ENCODE results near the gene MAGI2. TPM values are rescaled to one million over a fixed set of nuclear protein-coding genes. Genes with fewer than 3 reads are reported as not detected.
"Not testable (repeated sequence)": the region's sequence is repeated elsewhere in the genome, so short reads cannot be mapped to it uniquely, and the experiment has no call there.

The MAGI2 gene
- total RNA-seq, 2 experiments from 2014 or later = 0.05 to 0.12 TPM

DNA sequence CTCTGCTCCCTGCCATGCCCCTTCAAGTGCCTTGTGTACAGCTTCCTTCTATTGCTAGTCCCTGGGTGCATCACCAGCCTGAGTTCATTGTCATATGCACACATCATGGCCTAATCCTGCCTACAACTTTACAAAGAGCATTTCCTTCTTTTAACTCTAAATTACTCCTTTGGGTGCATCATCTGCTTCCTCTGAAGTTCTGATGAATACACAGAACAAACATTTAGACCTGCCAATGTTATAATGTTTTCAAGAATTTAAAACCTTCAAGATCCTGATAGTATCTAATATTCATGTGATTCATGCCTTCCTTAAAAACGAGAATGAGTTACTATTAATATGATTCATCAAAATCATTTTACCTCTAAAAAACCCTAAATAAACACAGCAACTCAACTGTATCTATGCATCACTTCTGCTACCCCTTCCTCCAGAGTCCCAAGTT lies 357.1 kb downstream of the MAGI2 start:
- POLR2A ChIA-PET = no interaction called here

DNA sequence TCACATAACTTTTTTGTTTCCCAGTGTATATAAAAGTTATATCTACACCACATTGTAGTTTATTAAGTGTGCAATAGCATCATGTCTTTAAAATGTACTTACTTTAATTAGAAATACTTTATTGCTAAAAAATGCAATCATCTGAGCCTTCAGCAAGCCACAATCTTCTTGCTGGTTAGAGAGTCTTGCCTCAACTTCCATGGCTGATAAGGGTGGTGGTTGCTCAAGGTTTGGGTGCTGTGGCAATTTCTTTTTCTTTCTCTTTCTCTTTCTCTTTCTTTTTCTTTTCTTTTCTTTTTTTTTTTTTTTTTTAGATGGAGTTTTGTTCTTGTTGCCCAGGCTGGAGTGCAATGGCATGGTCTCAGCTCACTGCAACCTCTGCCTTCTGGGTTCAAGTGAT lies 360.0 kb downstream of the MAGI2 start:
- intact Hi-C loops (cut with DNase I, micrococcal nuclease) = no loop called here
- ChIA-PET CTCF (no interaction called here), POLR2A (no interaction called here)
- ATAC-seq (no peak), DNase-seq (no peak)
- H3K9me3 Mint-ChIP-seq (ENCODE audit: low read depth) = peaks cover 3% of the 10 kb centered on the region
- H3K27ac Mint-ChIP-seq = no peak overlapping the region
- no peaks in the 10 kb centered on the region for H3K27me3 Mint-ChIP-seq
- H3K4me3 Mint-ChIP-seq = no peak overlapping the region
- no peaks in the 10 kb centered on the region for H3K36me3 Mint-ChIP-seq (ENCODE audit: low read depth)
- H3K4me1 Mint-ChIP-seq = no peaks in the 10 kb centered on the region

More for the DNA sequence above, 357.1 kb downstream of the MAGI2 start:
- Mint-ChIP-seq H3K27ac (no peak overlapping the region), H3K27me3 (no peaks in the 10 kb centered on the region), H3K4me3 (no peak overlapping the region), H3K9me3 (ENCODE audit: low read depth) (peaks cover 3% of the 10 kb centered on the region), H3K4me1 (no peaks in the 10 kb centered on the region), H3K36me3 (ENCODE audit: low read depth) (no peaks in the 10 kb centered on the region)
- DNase-seq (no peak), ATAC-seq (no peak)
- intact Hi-C loops (cut with DNase I, micrococcal nuclease) = no loop called here
- CTCF ChIA-PET = no interaction called here

DNA sequence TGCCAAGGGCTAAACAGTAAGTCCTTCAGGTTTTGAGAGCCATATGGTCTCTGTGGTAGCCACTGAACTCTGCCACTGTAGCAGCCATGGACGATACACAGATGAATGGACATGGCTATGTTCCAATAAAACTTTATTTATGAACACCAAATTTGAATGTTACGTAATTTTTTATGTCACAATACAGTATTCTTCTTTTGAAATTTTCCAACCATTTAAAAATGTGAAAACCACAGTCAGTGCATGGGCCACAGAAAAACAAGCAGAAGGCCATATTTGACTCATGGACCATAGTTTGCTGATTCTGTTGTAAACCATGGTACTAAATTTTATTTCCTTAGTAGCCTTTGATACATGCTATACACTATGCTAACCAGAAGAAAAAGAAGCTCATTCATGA lies 361.8 kb downstream of the MAGI2 start:
- Mint-ChIP-seq H3K4me1 (no peaks in the 10 kb centered on the region), H3K27ac (no peak overlapping the region), H3K9me3 (ENCODE audit: low read depth) (no peaks in the 10 kb centered on the region), H3K4me3 (no peak overlapping the region), H3K27me3 (no peaks in the 10 kb centered on the region), H3K36me3 (ENCODE audit: low read depth) (no peaks in the 10 kb centered on the region)
- ChIA-PET POLR2A (no interaction called here), CTCF (interaction anchor here (0.5 kb wide), 1 partner anchor 108 kb away, joined by 4 read pairs; no protein-coding TSS in a partner anchor)
- intact Hi-C loops (cut with DNase I, micrococcal nuclease) = no loop called here
- ATAC-seq (no peak), DNase-seq (no peak)

DNA sequence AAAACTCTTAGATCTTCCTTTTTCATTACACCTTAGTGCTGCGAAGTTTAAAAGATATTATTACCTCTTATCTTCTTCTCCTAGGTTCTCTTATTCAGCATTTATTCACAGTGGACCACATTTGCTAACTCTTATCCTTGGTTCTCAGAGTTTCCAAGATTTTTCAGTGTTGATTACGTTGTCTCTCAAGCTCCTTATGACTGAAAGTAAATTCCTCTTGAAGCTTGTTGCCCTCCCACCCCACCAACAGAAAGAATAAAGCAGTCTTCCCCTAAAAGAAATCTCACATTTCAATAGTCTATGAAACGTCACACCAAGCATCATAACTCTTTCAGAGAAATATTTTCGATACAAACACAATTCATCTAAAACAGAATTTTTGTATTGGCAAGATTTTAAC lies 362.5 kb downstream of the MAGI2 start:
- no peak for ATAC-seq
- POLR2A ChIA-PET = no interaction called here
- CTCF ChIA-PET = no interaction called here
- Mint-ChIP-seq H3K9me3 (ENCODE audit: low read depth) (no peaks in the 10 kb centered on the region), H3K4me3 (no peak overlapping the region), H3K36me3 (ENCODE audit: low read depth) (no peaks in the 10 kb centered on the region), H3K4me1 (no peaks in the 10 kb centered on the region), H3K27me3 (no peaks in the 10 kb centered on the region), H3K27ac (no peak overlapping the region)
- DNase-seq = no peak
- intact Hi-C loops (cut with DNase I, micrococcal nuclease) = no loop called here

- ChIA-PET CTCF (no interaction called here), POLR2A (no interaction called here)
- Mint-ChIP-seq H3K9me3 (ENCODE audit: low read depth) (no peaks in the 10 kb centered on the region), H3K4me3 (no peak overlapping the region), H3K27me3 (no peaks in the 10 kb centered on the region), H3K27ac (no peak overlapping the region), H3K36me3 (ENCODE audit: low read depth) (no peaks in the 10 kb centered on the region), H3K4me1 (no peaks in the 10 kb centered on the region)
- ATAC-seq (no peak), DNase-seq (no peak)
- intact Hi-C loops (cut with DNase I, micrococcal nuclease) = no loop called here
Measured at GRCh38 chr7:79090543-79090942, 362.9 kb downstream of the MAGI2 start.

DNA sequence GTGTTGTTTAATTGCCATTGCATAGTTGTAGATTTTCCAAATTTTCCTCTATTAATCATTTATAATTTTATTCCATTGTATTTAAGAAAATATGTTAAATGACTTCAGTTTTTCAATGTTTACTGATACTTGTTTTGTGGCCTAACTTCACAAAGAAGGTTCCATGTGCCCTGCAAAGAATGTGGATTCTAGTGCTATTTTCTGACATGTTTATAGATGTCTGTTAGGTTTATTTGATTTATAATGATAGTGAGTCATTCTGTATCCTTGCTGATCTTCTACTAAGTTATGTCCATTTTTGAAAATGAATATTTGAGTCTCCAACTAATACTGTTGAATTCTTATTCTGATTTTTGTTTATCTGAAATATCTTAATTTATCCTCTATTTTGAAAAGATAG lies 369.0 kb downstream of the MAGI2 start:
- Mint-ChIP-seq H3K36me3 (ENCODE audit: low read depth) (no peaks in the 10 kb centered on the region), H3K27me3 (no peaks in the 10 kb centered on the region), H3K4me3 (no peak overlapping the region), H3K9me3 (ENCODE audit: low read depth) (peaks cover 2% of the 10 kb centered on the region), H3K27ac (no peak overlapping the region), H3K4me1 (no peaks in the 10 kb centered on the region)
- ChIA-PET POLR2A (no interaction called here), CTCF (no interaction called here)
- ATAC-seq = no peak
- intact Hi-C loops (cut with DNase I, micrococcal nuclease) = no loop called here
- DNase-seq = no peak

DNA sequence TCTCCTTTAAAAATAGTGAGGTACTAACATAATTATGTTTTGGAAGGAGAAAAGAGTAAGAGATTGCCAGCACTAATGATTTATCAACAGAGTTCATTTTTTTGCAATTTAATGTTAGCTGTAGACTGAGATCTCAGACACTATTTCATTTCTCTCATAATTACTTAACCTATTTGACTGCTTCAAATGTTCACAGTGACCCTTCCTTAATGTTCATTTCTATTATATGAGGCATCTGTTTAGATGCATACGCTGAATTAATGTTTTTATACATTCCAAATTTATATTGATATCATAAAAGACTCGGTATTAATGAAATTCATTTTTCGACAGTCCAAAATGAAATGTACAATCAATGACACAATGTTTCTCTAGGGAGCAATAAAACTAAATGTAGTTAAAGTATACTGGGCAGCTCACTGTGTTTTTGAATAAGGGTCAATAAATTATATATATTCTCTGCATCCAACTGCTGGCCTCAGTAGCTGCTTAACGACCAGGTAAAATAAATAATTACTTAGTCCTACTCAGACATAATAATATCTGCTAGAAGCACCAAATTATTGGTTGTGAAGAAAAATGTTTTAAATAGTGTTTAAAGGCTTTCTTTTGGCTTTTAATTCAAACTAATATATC lies 373.4 kb downstream of the MAGI2 start:
- Mint-ChIP-seq H3K4me3 (no peak overlapping the region), H3K27me3 (no peaks in the 10 kb centered on the region), H3K36me3 (ENCODE audit: low read depth) (no peaks in the 10 kb centered on the region), H3K4me1 (no peaks in the 10 kb centered on the region), H3K9me3 (ENCODE audit: low read depth) (peaks cover 5% of the 10 kb centered on the region), H3K27ac (no peak overlapping the region)
- ChIA-PET CTCF (no interaction called here), POLR2A (no interaction called here)
- no peak for DNase-seq
- intact Hi-C loops (cut with DNase I, micrococcal nuclease) = no loop called here
- ATAC-seq = no peak

- Mint-ChIP-seq H3K36me3 (ENCODE audit: low read depth) (no peaks in the 10 kb centered on the region), H3K27ac (no peak overlapping the region), H3K27me3 (no peaks in the 10 kb centered on the region), H3K9me3 (ENCODE audit: low read depth) (peaks cover 5% of the 10 kb centered on the region), H3K4me1 (no peaks in the 10 kb centered on the region), H3K4me3 (no peak overlapping the region)
- DNase-seq = no peak
- POLR2A ChIA-PET = no interaction called here
- intact Hi-C loops (cut with DNase I, micrococcal nuclease) = no loop called here
- CTCF ChIA-PET = no interaction called here
- ATAC-seq = no peak
Measured at GRCh38 chr7:79078273-79078672, 375.2 kb downstream of the MAGI2 start.

- H3K27ac Mint-ChIP-seq; intact Hi-C loops (cut with DNase I, micrococcal nuclease); H3K4me3 Mint-ChIP-seq; POLR2A ChIA-PET; H3K4me1 Mint-ChIP-seq; CTCF ChIA-PET; ATAC-seq; H3K9me3 Mint-ChIP-seq (ENCODE audit: low read depth); H3K36me3 Mint-ChIP-seq (ENCODE audit: low read depth); DNase-seq; H3K27me3 Mint-ChIP-seq: not testable (repeated sequence)
Measured at GRCh38 chr7:79071187-79071586, 382.3 kb downstream of the MAGI2 start.

GRCh38 chr7:79064187-79064823 lies 389.2 kb downstream of the MAGI2 start:
- DNase-seq = no peak
- ChIA-PET CTCF (no interaction called here), POLR2A (no interaction called here)
- no peak for ATAC-seq
- H3K36me3 Mint-ChIP-seq (ENCODE audit: low read depth) = no peaks in the 10 kb centered on the region
- no peaks in the 10 kb centered on the region for H3K27me3 Mint-ChIP-seq
- intact Hi-C loops (cut with DNase I, micrococcal nuclease) = no loop called here
- H3K4me1 Mint-ChIP-seq = no peaks in the 10 kb centered on the region
- H3K9me3 Mint-ChIP-seq (ENCODE audit: low read depth) = peaks cover 7% of the 10 kb centered on the region
- no peak overlapping the region for H3K4me3 Mint-ChIP-seq
- no peak overlapping the region for H3K27ac Mint-ChIP-seq

DNA sequence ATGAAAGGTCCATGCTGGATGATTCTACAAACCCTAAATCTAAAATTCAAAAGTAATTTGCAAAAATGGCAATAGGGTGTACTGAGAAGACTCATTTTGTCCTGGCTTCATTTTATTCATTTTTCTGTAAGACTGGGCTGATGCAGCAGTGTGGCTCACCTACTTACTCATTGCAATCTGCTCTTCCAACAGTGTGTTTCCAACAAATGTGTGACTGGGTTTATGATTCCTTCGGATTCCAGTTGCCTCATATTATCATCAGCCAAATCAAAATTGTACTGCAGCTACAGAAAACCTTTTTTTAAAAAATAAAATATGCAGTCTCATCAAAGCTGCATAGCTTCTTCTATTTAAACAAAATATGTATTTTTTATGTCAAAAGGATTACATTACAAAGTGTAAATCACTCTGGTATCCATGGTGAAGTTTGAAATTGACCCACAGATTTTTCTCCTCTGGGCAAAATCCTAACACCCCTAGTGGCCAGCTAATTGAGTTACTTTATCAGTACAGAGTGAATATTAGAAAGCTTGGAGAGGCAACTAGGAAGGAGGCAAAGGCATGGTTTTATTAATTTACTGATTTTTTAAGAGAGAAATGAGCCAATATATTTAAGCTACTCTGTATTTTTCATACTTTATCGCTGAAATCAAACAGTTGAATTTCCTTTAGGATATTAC lies 390.3 kb downstream of the MAGI2 start:
- no peaks in the 10 kb centered on the region for H3K4me1 Mint-ChIP-seq
- ChIA-PET CTCF (no interaction called here), POLR2A (no interaction called here)
- H3K9me3 Mint-ChIP-seq (ENCODE audit: low read depth) = peaks cover 7% of the 10 kb centered on the region
- H3K4me3 Mint-ChIP-seq = no peak overlapping the region
- ATAC-seq = no peak
- no peak for DNase-seq
- H3K36me3 Mint-ChIP-seq (ENCODE audit: low read depth) = no peaks in the 10 kb centered on the region
- H3K27me3 Mint-ChIP-seq = no peaks in the 10 kb centered on the region
- no peak overlapping the region for H3K27ac Mint-ChIP-seq
- intact Hi-C loops (cut with DNase I, micrococcal nuclease) = no loop called here

- intact Hi-C loops (cut with DNase I, micrococcal nuclease) = no loop called here
- H3K27ac Mint-ChIP-seq = no peak overlapping the region
- no peaks in the 10 kb centered on the region for H3K27me3 Mint-ChIP-seq
- H3K36me3 Mint-ChIP-seq (ENCODE audit: low read depth) = no peaks in the 10 kb centered on the region
- H3K4me3 Mint-ChIP-seq = no peak overlapping the region
- DNase-seq (no peak), ATAC-seq (no peak)
- ChIA-PET CTCF (no interaction called here), POLR2A (no interaction called here)
- H3K9me3 Mint-ChIP-seq (ENCODE audit: low read depth) = peaks cover 4% of the 10 kb centered on the region
- no peaks in the 10 kb centered on the region for H3K4me1 Mint-ChIP-seq
Measured at GRCh38 chr7:79060498-79060897, 393.0 kb downstream of the MAGI2 start.

Measured in activated CD4-positive, alpha-beta T cell treated with anti-CD3 and anti-CD28 coated beads for 36 hours (primary cell).